HL-60 (cell line): ENCODE results near the gene TMEM123.

Experiments used
- GABPA ChIP-seq: IDR thresholded peaks from 2 replicates; pipeline ENCODE4 v1.6.1; 2012; ENCODE audit warnings: low read depth
- TF ChIP-seq, protein P1 (sequence below): IDR thresholded peaks from one replicate; pipeline ENCODE4 v1.5.1; 2011; ENCODE audit warnings: low read length, control low read depth, inconsistent platforms; ENCODE audit not compliant: insufficient read depth

DNA sequence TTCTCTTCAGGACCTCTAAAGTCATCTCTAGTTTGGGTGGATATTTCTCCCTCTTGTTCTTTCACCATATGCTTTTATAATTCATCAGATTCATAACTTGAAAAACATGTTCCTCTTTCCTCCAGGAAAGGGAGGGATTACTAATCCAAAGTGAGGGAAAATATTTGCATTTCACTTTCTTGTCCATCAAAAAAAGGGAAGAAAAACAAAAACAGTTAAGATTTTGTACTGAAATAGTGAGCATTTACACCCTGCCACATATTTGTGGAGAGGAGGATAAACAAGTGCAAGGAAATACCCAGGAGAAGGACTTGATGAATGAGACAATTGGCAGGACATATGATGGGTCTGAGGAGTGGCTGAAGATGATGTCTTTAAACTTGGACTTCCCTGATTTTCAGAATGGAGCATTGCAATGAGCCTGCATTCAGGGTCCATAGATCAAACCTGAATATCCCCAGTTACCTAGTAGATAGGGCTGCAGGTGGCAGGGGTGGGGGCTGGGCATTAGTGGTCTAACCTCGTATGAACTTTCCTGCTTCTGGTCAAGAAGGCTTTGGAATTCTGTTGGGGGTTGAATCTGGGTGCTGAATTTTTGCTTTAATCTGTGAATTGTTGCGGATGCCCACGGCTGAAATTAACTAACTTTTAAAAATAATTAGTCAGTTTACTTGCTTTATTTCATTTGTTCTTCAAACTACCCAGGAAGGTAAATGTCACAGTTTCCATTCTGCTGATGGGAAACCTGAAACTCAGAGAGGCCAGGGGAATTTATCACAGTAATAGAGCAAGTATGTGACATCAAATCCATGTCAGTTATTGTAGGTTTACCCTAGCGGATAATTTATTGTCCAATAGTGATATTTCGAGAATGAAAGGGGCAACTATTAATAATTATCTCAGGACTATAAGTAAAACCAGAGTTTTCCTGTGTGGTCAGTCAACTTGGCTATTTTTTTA lies 36.9 kb upstream of the TMEM123 start:
- TF ChIP-seq, protein P1, sequence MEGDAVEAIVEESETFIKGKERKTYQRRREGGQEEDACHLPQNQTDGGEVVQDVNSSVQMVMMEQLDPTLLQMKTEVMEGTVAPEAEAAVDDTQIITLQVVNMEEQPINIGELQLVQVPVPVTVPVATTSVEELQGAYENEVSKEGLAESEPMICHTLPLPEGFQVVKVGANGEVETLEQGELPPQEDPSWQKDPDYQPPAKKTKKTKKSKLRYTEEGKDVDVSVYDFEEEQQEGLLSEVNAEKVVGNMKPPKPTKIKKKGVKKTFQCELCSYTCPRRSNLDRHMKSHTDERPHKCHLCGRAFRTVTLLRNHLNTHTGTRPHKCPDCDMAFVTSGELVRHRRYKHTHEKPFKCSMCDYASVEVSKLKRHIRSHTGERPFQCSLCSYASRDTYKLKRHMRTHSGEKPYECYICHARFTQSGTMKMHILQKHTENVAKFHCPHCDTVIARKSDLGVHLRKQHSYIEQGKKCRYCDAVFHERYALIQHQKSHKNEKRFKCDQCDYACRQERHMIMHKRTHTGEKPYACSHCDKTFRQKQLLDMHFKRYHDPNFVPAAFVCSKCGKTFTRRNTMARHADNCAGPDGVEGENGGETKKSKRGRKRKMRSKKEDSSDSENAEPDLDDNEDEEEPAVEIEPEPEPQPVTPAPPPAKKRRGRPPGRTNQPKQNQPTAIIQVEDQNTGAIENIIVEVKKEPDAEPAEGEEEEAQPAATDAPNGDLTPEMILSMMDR, result no peak
- TF ChIP-seq GABPA, result no peak
